Mammary epithelial cell (primary cell): ENCODE results near the gene SERPINB7.

Source experiments
- EZH2 ChIP-seq: IDR thresholded peaks from 2 replicates; pipeline ENCODE4 v1.6.1; 2012; ENCODE audit warnings: low read length, inconsistent platforms, borderline replicate concordance
- TF ChIP-seq, protein P1 (sequence below), 2 donors: IDR thresholded peaks in 1 of 2; conservative IDR thresholded peaks in 1 of 2; 2 replicates each; pipeline ENCODE4 v1.5.1; 2011 to 2012; ENCODE audit warnings: inconsistent platforms in 2 of 2, low read length in 2 of 2, mild to moderate bottlenecking in 2 of 2, control low read depth in 1 of 2, low read depth in 1 of 2; ENCODE audit not compliant: insufficient read depth in 1 of 2; ENCODE audit errors: extremely low read depth in 1 of 2

DNA sequence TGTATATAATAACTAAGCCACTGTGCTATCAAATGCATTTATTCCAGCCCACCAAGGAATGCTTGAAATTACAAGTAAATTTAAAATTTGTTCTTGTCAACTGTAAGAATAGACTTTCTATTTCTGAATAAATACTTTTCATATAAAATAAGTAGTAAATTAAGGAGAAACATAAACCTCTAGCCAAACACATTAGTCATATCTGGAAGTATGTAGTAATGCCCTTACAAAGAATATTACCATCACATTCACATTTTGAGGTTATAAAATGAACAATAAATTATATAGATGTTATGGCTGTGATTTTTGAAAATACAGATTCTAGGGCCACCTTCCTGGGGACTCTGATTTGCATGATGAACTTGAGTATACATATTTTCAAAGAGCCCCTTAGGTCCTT is 54.7 kb downstream of the SERPINB7 start:
- TF ChIP-seq EZH2: no peak
- TF ChIP-seq, protein P1, sequence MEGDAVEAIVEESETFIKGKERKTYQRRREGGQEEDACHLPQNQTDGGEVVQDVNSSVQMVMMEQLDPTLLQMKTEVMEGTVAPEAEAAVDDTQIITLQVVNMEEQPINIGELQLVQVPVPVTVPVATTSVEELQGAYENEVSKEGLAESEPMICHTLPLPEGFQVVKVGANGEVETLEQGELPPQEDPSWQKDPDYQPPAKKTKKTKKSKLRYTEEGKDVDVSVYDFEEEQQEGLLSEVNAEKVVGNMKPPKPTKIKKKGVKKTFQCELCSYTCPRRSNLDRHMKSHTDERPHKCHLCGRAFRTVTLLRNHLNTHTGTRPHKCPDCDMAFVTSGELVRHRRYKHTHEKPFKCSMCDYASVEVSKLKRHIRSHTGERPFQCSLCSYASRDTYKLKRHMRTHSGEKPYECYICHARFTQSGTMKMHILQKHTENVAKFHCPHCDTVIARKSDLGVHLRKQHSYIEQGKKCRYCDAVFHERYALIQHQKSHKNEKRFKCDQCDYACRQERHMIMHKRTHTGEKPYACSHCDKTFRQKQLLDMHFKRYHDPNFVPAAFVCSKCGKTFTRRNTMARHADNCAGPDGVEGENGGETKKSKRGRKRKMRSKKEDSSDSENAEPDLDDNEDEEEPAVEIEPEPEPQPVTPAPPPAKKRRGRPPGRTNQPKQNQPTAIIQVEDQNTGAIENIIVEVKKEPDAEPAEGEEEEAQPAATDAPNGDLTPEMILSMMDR (conservative IDR thresholded peaks at IDR 0.05 in 1 of 2, IDR thresholded peaks at IDR 0.05 in 1 of 2; ENCODE audit: extremely low read depth in 1 of 2, insufficient read depth in 1 of 2, low read depth in 1 of 2, low read length in 2 of 2): no peak
